ENCODE data around the gene P2RY13.
A peak's percentile ranks its signal among the peaks of the same experiment; 100 is the strongest.

P2RY13 gene

DNA sequence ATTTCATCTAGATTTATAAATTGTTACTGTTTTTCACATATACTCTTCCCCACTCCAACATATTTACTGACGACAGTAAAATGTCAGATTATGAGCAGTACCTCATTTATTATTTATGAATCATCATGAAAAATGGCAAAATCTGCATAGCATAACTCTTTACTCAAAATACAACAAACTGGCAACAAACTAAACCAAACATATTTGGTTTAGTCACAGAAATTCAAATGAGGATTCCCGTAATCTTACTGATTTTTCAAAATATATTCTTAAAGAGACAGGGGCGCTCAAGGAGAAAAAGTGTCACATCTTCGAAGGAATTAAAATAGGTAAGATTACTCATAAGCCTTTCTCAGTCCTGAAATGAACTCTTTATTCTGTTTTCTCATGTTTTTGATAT, 9.7 kb downstream of the P2RY13 start:
- no peak for DNase-seq

DNA sequence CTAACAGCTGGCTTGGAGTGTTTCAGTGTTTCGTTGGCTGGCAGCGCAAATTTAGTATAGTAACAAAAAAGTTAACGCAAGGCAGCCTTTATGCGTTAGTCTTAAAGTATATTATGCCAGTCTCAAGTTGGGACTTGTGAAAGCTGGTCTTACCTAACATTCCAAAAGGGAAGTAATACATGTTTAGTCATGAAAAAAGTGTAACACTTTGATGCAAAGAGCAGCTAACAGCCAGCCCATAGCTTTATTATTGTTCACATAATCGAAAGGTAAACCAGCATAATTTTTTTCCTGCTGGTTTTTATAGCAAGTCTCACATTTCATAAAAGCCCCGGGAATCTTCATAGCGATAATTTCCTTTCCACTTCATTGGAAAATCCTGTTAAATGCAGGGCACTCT, 10.4 kb downstream of the P2RY13 start:
- DNase-seq, result no peak

- DNase-seq, result no peak
These were observed 11.0 kb downstream of the P2RY13 start for GRCh38 chr3:151318313-151318712.

- DNase-seq, result no peak
These were observed 12.9 kb downstream of the P2RY13 start, which contains the start of gene GPR87 for GRCh38 chr3:151316267-151316991. Gene GPR87, minus strand, starts transcription at chr3:151316820. Its CDS starts 16,720 bp downstream, at chr3:151300100.

DNA sequence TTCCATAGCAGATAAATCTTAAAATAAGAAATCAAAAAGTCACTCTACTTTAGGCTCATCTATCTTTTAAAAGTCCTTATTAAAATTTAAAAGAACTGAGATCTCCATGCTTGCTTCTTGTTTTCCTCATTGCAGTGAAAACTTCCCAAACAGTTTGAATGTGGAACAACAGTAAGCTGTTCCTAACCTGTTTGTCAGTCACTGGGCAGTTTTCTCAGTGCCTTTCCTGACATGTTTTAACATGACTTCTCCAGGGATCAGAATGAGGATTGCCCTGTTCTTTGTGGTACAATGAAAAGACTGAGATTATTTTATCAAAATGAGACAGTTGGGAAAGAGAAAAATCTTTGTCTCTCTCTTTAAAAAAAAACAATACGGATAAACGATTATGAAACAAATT, 13.5 kb downstream of the P2RY13 start:
- DNase-seq, result no peak

- no peak for DNase-seq
These were observed 14.2 kb downstream of the P2RY13 start for GRCh38 chr3:151315136-151315535.

- DNase-seq, result no peak
These were observed 14.8 kb downstream of the P2RY13 start for GRCh38 chr3:151314593-151314992.

DNA sequence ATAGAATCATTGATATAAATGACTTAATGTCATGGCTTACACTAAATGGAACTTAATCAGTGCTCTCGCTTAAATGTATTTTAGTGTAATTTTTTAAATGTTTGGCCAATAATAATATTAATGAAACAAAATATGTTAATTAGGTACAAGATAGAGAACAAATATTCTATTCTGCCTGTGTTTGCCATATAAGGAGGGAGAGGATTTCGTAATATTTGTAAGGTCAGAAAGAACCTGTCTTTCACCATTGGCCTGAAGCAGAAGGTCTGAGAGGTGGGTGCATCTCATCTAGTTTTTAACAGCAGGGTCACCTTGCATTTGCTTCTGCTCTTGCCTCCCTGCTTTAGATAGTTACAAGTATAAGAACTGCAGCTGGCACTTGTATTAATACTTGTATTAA, 15.2 kb downstream of the P2RY13 start:
- DNase-seq, result no peak

- no peak for DNase-seq
These were observed 16.4 kb downstream of the P2RY13 start for GRCh38 chr3:151312972-151313371.

- no peak for DNase-seq
These were observed 19.8 kb downstream of the P2RY13 start for GRCh38 chr3:151309566-151309965.

- no peak for DNase-seq
These were observed 21.5 kb downstream of the P2RY13 start for GRCh38 chr3:151307583-151308488.

DNA sequence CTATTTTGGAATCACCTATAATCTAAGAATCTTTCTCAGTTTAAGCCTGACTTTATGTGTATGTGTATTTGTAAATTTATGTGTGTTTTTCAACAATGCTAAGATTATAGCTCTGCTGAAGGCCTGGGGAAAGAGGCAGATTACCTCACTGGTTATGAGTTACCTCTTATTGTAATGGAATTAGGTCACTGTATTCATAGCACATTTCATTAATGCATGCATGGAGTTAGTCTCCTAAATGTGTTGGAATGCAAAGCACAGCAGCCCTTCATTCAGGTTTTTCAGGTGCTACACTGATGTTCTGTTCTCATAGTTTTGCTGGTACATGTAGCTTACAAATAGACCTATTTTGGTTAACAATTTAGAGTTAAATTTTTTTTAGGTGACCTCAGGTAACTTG, 22.2 kb downstream of the P2RY13 start:
- DNase-seq, result no peak

DNA sequence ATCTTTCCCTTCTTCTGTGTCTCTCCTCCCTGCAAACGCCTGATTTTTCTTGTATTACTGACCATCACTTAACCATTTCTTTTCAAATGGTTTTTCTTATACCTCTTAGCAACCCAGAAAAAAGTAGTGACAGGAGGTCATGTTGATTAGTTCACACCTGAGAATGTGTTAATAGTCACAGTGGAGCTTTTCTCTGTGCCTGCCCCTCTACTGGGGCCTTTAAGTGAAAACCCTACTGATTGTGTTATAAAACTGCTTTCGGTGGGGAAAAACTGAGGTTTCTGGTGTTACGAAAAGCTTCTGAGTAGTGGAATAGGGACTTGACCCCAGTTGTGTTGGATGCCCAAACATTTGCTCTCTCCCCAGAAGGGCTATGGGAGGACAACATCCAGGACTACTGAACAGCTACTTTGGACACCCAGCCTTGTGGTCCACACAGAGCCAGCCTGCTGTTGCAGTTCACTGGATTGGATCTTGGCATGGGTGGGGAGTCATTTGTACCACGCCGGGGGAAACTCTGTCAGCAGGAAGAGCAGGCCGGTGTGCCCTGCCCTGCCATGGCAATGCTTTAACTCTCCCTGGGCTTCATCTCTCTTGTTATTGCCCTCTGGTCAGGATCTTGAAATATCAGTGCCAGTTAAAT, 23.1 kb downstream of the P2RY13 start:
- no peak for DNase-seq

- no peak for DNase-seq
These were observed 23.6 kb downstream of the P2RY13 start for GRCh38 chr3:151305775-151306151.

- peak; percentile 50 for DNase-seq
These were observed 24.1 kb downstream of the P2RY13 start for GRCh38 chr3:151305060-151305774.

GRCh38 chr3:151303751-151304150, 25.6 kb downstream of the P2RY13 start:
- DNase-seq, result no peak

- DNase-seq, result no peak
These were observed 27.6 kb downstream of the P2RY13 start for GRCh38 chr3:151301787-151302186.

DNA sequence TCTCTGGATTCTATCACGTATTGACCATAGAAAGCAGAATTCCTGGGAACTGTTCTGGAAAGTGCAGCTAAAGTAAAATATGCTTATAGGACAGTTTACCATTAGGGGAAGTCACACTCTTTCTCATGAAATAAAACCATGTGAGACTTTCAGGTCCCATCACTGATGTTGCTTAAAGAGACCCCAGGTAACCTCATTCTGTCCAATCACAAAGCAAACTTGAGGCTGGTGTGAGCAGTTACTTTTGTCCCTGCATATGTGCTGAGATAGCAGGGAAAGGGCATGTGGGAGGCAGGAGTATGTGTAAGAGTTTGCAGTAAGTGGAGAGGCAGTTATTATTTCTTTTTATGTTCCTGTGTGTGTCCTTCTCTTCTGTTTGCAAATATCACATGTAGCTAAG, 28.8 kb downstream of the P2RY13 start:
- no peak for DNase-seq

DNA sequence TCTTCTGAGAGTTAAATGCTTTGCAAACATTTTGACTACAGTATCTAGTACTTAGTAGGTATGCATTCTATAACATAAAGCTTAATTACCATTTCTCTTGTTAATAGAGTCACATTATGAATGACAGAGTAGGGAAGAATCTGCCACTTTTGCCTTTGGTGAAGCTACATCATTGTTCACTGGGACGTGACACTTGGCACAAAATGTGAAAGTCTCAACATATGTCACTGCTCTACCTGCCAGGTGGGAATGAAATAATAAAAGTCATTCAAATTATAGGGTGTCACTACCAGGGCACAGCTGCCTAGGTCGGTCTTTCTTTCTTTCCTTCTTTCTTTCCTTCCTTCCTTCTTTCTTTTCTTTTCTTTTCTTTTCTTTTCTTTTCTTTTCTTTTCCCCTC, 30.3 kb downstream of the P2RY13 start:
- no peak for DNase-seq

DNA sequence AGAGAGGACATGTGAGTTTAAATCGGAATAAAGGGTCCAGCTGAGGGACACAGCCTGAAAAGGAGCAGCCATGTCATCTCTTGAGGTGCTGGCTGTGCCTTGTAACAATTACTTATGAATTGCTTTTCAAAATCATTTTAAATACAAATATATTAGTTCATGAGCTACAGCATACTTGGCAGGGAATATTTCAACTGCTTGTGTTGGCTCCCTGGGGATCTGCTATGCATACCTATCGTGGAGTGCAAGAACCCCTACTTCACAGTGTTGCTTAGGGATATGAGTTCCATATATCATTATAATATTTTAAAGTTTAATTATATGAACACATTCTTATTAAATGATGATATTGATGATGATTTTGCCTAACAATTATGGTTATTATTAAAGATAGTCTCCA, 31.9 kb downstream of the P2RY13 start:
- DNase-seq, result no peak

GRCh38 chr3:151296226-151296625, 33.1 kb downstream of the P2RY13 start:
- DNase-seq, result no peak

GRCh38 chr3:151293127-151293526, 36.2 kb downstream of the P2RY13 start:
- DNase-seq, result no peak

- no peak for DNase-seq
These were observed 38.7 kb downstream of the P2RY13 start for GRCh38 chr3:151290673-151291072.

Data from left hindlimb (tissue), 1 donor.